GM21576 (cell line): ENCODE results near the gene TMEM74B.

Source experiments
- ATAC-seq: cut with Tn5 transposase; IDR thresholded peaks from one replicate; pipeline ENCODE4 v1.9.1; 2021; ENCODE audit warnings: mild to moderate bottlenecking, moderate library complexity; ENCODE audit not compliant: unreplicated experiment

The TMEM74B gene

GRCh38 chr20:1183153-1183552, 1.6 kb downstream of the TMEM74B start:
- ATAC-seq = no peak

DNA sequence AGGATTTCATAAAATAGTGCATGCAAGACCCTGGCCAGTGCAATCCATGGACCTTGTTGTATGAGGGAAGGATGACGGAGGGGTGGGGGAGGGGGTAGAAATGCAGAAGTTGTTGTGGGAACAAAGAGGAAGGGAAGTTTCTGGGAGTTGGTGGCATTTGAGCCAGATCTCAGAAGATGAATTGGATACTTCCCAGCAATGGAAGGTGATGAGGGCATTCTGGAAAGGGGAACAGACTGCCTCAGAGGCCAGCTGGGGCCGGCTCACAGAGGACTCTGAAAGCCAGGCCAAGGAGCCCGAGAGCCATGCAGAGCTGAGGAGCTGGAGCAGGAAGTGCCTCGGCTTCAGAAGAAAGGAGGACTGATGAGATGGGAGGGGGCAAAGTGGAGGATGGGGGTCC, 2.7 kb downstream of the TMEM74B start:
- ATAC-seq = no peak

DNA sequence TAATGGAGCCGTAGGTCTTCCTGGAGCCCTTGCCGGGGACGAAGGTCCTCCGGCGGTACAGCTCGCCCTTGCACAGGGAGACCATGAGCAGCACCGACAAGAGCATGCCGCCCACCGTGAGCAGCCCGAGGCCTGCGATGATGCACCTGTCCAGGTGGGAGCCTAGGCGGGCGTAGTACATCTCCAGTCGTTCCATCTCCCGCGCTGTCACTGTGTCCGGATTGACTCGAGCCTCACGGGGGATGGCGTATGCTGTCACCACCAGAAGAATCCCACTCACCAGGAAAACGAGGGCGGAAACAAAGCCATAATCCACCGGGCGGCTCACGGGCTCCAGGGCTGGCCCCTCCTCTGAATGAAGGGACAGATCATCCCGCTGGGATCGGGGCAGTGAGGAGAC, 3.8 kb downstream of the TMEM74B start:
- ATAC-seq = no peak

DNA sequence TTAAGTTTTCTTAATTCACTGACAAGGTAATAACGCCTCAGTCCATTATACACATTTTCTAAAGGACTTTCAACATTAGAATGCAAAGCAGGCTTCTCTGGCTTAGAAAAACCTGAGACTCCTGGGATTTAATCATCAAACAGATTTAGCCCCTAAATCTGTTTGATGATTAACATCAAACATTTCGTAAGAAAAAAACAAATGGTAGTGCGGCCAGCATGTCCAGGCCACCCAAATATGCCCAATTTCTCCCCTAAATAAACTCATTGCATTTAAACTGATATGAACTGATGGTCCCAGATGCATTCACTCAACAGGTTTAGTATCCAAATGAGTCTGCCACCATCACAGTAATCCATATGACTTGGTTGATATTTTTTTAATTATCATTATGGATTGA, 6.2 kb downstream of the TMEM74B start:
- ATAC-seq = no peak

GRCh38 chr20:1178103-1178502, 6.7 kb downstream of the TMEM74B start:
- ATAC-seq = no peak

GRCh38 chr20:1177680-1178079, 7.1 kb downstream of the TMEM74B start:
- ATAC-seq = no peak

- ATAC-seq = no peak
These were observed 10.0 kb downstream of the TMEM74B start for GRCh38 chr20:1174787-1175186.

DNA sequence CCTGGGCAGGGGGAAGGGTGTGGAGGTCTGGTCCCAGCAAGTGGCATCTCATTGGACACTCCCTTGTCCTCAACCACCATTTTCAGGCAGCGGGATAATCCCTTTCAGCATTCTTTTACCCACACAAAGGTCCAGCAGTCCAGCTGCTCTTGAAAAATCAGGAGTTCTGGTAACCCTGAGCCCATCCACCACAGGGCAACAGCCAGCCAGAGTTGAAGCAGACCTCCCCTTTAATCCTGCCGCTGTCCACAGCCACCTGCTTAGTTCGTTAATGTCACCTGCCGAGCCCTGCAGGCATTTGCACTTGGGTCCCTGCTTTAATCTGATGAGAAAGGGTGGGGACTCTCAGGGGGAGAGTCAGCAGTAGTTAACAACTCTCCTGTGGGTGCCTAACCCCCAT, 11.1 kb downstream of the TMEM74B start:
- ATAC-seq = no peak

DNA sequence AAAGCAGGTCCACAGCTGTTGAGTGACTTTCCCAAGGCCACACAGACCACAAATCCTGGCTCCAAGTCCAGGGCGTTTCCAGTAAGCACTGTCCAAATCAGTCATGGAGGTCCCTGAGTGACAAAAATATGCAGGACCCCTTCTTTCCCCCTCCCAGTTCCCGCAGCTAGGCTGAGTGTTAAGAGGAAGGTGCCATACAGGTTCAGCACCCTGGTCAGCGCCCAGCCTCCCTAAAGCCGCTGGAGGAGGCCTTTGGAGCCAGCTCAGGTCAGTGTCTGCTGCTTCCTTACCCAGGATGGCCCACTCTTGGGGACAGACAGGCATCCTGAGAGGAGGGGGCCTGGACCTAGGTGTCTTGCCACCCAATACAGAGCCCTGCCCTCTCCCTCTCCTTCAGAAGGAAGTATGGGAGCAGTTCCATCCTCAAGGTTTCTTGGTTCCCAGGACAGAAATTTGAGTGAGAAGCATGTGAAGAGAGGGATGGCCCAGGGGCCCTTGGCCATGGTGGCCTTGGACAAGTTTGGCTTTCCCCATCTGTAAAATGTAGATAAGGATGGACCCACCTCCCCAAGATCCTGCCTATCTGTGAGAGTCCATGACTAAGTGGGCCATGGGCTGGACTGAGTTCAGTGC, 13.2 kb downstream of the TMEM74B start:
- no peak for ATAC-seq

DNA sequence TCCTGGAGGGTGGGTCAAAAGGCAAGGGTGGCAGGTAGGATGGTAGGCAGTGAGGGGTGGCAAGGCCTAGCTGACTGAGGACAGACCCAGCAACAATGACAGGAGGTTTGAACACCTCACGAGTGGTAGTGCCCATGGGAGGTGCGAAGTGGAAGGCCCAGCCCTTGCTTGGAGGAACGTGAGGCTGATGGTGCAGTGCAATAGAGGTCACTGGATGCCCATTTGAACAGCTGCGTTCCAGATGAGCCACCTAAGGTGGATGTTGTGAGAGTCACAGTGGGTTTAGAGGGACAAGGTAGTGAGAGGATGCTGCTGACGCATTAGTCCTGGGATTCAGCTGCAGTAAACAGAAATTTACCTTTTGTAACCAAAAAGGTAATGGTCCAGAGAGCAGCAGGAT, 15.6 kb downstream of the TMEM74B start:
- no peak for ATAC-seq

- no peak for ATAC-seq
These were observed 17.6 kb downstream of the TMEM74B start for GRCh38 chr20:1166948-1167720.

- no peak for ATAC-seq
These were observed 18.8 kb downstream of the TMEM74B start for GRCh38 chr20:1165941-1166340.

DNA sequence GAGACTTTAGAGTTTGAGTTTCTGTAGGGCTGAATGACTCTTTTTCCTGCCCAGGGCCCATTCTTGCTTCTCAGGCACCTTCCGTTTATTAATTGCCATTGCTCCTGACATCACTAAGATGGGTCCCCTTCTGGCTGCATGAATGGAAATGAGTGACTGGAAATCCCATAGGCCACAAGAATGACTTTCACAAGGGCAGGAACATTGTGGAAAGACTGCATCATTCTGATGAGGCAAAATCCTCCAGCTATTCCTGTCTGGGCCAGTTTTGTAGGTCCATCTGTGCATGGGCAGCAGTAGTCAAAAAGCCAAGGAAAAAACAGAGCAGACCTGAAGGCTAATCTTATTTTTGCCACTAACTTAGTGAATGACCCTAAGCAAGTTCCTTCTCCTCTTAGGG, 19.3 kb downstream of the TMEM74B start:
- ATAC-seq = no peak

DNA sequence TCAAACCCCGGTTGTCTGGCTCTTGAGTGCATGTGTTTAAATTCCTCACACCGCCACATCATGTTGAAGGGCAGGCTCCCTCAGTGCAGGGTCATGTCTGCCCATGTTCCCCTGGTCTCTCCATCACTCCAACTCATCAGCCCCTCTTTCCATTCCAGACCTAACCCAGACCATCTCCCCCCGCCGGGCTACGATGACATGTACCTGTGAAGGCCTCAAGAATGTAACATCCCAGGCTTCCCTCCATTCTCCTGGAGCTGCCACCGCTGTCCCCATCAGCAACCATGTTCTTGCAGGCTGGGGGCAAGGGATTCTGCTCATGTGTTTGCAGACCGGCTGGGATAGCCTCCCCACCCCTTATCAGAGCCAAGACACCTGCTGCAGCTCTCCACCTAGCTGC, 19.9 kb downstream of the TMEM74B start:
- ATAC-seq = no peak

GRCh38 chr20:1163653-1164052, 21.1 kb downstream of the TMEM74B start:
- no peak for ATAC-seq

DNA sequence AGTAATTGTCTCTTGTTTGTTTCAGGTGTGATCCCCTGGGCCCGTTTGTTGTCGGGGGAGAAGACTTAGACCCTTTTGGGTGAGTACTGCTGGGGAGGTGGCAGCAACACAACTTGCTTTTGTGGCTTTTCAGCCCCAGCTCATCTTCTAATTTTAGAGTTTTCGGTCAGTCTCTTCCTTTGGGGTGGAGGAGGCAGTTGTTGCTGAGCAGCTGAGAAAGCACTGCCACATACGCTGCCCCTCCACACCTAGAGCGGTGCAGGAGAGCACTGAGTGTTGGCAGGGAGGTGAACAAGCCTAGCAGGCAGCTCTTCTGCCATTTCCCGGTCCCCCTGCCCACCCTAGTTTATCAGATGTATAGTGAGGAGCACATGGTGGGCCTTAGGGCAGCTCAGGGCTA, 21.7 kb downstream of the TMEM74B start:
- no peak for ATAC-seq

- no peak for ATAC-seq
These were observed 23.8 kb downstream of the TMEM74B start for GRCh38 chr20:1160991-1161390.

DNA sequence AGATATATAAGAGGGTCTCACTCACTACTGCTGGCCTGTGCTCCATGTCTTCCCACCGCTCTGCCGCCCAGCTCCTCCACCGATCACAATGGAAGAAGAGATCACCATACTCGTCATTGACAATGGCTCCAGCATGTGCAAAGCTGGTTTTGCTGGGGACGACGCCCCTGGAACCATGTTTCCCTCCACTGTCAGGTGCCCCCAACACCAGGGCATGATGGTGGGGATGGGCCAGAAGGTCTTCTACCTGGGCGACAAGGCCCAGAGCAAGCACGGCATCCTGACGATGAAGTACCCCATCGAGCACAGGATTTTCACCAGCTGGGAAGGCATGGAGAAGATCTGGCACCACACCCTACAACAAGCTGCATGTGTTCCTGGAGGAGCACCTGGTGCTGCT, 24.3 kb downstream of the TMEM74B start:
- ATAC-seq = no peak

- no peak for ATAC-seq
These were observed 29.4 kb downstream of the TMEM74B start for GRCh38 chr20:1155342-1155741.

GRCh38 chr20:1154691-1155090, 30.1 kb downstream of the TMEM74B start:
- no peak for ATAC-seq

DNA sequence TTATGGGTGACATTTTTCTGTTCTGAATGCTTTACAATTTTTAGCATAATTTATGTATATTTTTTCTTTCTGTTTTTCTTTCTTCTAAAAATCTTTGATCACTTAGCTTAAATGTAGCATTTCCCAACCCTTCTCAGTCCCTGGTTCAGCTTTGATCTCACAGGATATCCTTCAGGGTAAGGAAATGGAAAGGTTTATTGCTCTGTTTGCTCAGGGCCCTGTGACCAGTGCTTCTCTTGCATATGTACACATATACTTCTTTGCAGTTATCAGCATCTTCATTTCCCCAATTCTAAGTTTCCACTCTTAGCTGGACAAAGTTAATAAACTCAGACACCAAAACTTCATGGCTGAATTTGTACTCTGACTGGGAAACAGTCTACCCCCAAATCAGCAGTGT, 30.6 kb downstream of the TMEM74B start:
- no peak for ATAC-seq

GRCh38 chr20:1150968-1151367, 33.8 kb downstream of the TMEM74B start:
- ATAC-seq = no peak

DNA sequence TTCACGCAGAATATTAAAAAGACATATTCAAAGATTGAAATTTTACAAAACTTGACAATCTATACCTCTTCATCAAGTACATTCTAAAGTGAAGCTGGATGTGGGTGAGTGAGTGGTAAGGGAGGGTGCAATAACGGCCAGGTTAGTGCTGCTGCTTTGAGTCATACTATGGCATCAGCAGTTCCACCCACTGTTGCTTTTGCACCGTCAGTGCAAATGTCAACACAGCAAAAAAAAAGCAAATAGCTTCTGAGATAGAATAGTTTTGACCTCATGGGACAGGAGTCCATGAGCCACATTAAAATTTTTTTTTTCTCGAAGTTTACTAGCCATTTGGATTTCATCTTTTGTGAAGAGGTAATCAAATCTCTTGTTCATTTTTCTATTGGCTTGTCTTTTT, 34.6 kb downstream of the TMEM74B start:
- no peak for ATAC-seq
